H1 (cell line): Measurements from ENCODE around the gene IL10. TPM values are rescaled to one million over a fixed set of nuclear protein-coding genes. Genes with fewer than 3 reads are reported as not detected.

Source experiments
- CTCF ChIA-PET: fragments of 300-600 bp; sonication (Branson Sonifier 250); formaldehyde crosslinking; loops from one replicate; lab custom pipeline; 2021; ENCODE audit not compliant: partially characterized antibody; lab: Charles Lee
- POLR2A ChIA-PET: fragments of 300-600 bp; sonication (Branson Sonifier 250); formaldehyde crosslinking; loops from one replicate; lab custom pipeline; 2021; ENCODE audit warnings: inconsistent platforms; ENCODE audit not compliant: partially characterized antibody; lab: Charles Lee
- DNase-seq, 2 experiments: peaks; one replicate each; pipeline versions ENCODE4 v3.0.0 to v3.0.0-alpha.2; 2010 to 2022; ENCODE audit warnings: low spot score in 2 of 2, low read depth in 1 of 2, mixed read lengths in 1 of 2
- FAIRE-seq: peaks from 2 replicates; lab custom pipeline; 2011; peaks lifted over from hg19 to GRCh38; lab: Jason Lieb, UNC
- H2AFZ ChIP-seq: 2 replicates; pipeline ENCODE4 v1.8.1; 2012; ENCODE audit warnings: low read length, inconsistent platforms
- H2AK5ac ChIP-seq: 2 replicates; pipeline ENCODE4 v1.6.1; 2013; ENCODE audit warnings: low read depth, low read length
- H2BK120ac ChIP-seq: replicated peaks from 2 replicates; pipeline ENCODE3; 2013; ENCODE audit warnings: low read depth, low read length, inconsistent platforms
- H2BK12ac ChIP-seq: 2 replicates; pipeline ENCODE4 v1.6.1; 2013; ENCODE audit warnings: low read depth, low read length
- H2BK15ac ChIP-seq: 2 replicates; pipeline ENCODE4 v1.6.1; 2013; ENCODE audit warnings: low read length
- H2BK20ac ChIP-seq: 2 replicates; pipeline ENCODE4 v1.6.1; 2013; ENCODE audit warnings: low read length
- H2BK5ac ChIP-seq: 2 replicates; pipeline ENCODE4 v1.6.1; 2013; ENCODE audit warnings: low read depth, low read length
- H3K14ac ChIP-seq: 2 replicates; pipeline ENCODE4 v1.6.1; 2013; ENCODE audit warnings: inconsistent platforms; ENCODE audit not compliant: insufficient read length
- H3K18ac ChIP-seq: 2 replicates; pipeline ENCODE4 v1.6.1; 2013; ENCODE audit warnings: low read length; ENCODE audit errors: extremely low read depth
- H3K23ac ChIP-seq: 2 replicates; pipeline ENCODE4 v1.6.1; 2013; ENCODE audit warnings: inconsistent platforms; ENCODE audit not compliant: insufficient read length
- H3K23me2 ChIP-seq: 2 replicates; pipeline ENCODE4 v1.6.1; 2013; ENCODE audit warnings: low read depth, low read length
- H3K27ac ChIP-seq: 2 replicates; pipeline ENCODE4 v1.6.1; 2011; ENCODE audit warnings: low read depth, low read length, inconsistent platforms
- H3K27me3 ChIP-seq, 4 experiments: replicated peaks in 1 of 4; 1 replicate in 1 of 4; 2 replicates in 3 of 4; pipeline versions ENCODE4 v1.6.1 to v1.8.1; 2011 to 2013; ENCODE audit warnings: low read length in 3 of 4, mild to moderate bottlenecking in 3 of 4, inconsistent platforms in 2 of 4, mixed read lengths in 2 of 4, moderate library complexity in 1 of 4; ENCODE audit not compliant: control insufficient read depth in 3 of 4, insufficient read depth in 3 of 4; ENCODE audit errors: extremely low read depth in 1 of 4
- H3K36me3 ChIP-seq, 4 experiments: 2 replicates each; pipeline versions ENCODE4 v1.6.1 to v1.8.1; 2011 to 2013; ENCODE audit warnings: mild to moderate bottlenecking in 4 of 4, low read length in 3 of 4, moderate library complexity in 2 of 4, control low read depth in 1 of 4, inconsistent platforms in 1 of 4; ENCODE audit not compliant: insufficient read depth in 4 of 4, control insufficient read depth in 2 of 4
- H3K4ac ChIP-seq: replicated peaks from 2 replicates; pipeline ENCODE3; 2013; ENCODE audit warnings: low read length, low read depth, mixed read lengths, inconsistent platforms; ENCODE audit not compliant: insufficient read length
- H3K4me1 ChIP-seq, 4 experiments: replicated peaks in 1 of 4; 1 replicate in 1 of 4; 2 replicates in 3 of 4; pipeline versions ENCODE4 v1.6.1 to v1.8.1; 2011 to 2013; ENCODE audit warnings: low read length in 3 of 4, inconsistent platforms in 2 of 4, mixed read lengths in 1 of 4; ENCODE audit not compliant: insufficient read depth in 4 of 4, control insufficient read depth in 3 of 4
- H3K4me2 ChIP-seq, 2 experiments: 2 replicates each; pipeline versions ENCODE4 v1.6.1 to v1.8.1; 2011 to 2013; ENCODE audit warnings: low read depth in 2 of 2, low read length in 2 of 2, control low read depth in 1 of 2, inconsistent platforms in 1 of 2, mild to moderate bottlenecking in 1 of 2; ENCODE audit not compliant: insufficient read depth in 1 of 2
- H3K4me3 ChIP-seq, 4 experiments: fragments of 200-600, 300-600 bp in 1 of 4; sonication (generic), shearing (Covaris generic), sonication (Bioruptor Twin) in 1 of 4; 2 replicates each; pipeline versions ENCODE4 v1.5.1 to v1.8.1; 2011 to 2016; ENCODE audit warnings: low read length in 4 of 4, low read depth in 3 of 4, control low read depth in 2 of 4, inconsistent platforms in 2 of 4, mild to moderate bottlenecking in 2 of 4, mixed read lengths in 1 of 4, moderate library complexity in 1 of 4; ENCODE audit not compliant: insufficient read depth in 2 of 4; ENCODE audit errors: extremely low read depth in 1 of 4
- H3K56ac ChIP-seq: replicated peaks from 2 replicates; pipeline ENCODE3; 2013; ENCODE audit warnings: low read depth, mild to moderate bottlenecking, mixed read lengths, low read length, inconsistent platforms; ENCODE audit not compliant: insufficient read length
- H3K79me1 ChIP-seq: 2 replicates; pipeline ENCODE4 v1.6.1; 2013; ENCODE audit warnings: low read depth, low read length, control low read depth
- H3K79me2 ChIP-seq, 2 experiments: 2 replicates each; pipeline versions ENCODE4 v1.6.1 to v1.8.1; 2012 to 2013; ENCODE audit warnings: low read length in 2 of 2, mild to moderate bottlenecking in 2 of 2, inconsistent platforms in 1 of 2; ENCODE audit not compliant: insufficient read depth in 2 of 2, control insufficient read depth in 1 of 2
- H3K9ac ChIP-seq, 4 experiments: replicated peaks in 1 of 4; 1 replicate in 1 of 4; 2 replicates in 3 of 4; pipeline versions ENCODE4 v1.6.1 to v1.8.1; 2011 to 2013; ENCODE audit warnings: low read depth in 3 of 4, low read length in 3 of 4, control low read depth in 2 of 4, mild to moderate bottlenecking in 2 of 4, moderate library complexity in 2 of 4, inconsistent platforms in 1 of 4; ENCODE audit errors: extremely low read depth in 1 of 4
- H3K9me3 ChIP-seq, 2 experiments: 2 replicates each; pipeline versions ENCODE4 v1.6.1 to v1.8.1; 2012 to 2013; ENCODE audit warnings: mild to moderate bottlenecking in 2 of 2, moderate library complexity in 2 of 2, control low read depth in 1 of 2, inconsistent platforms in 1 of 2, low read depth in 1 of 2, low read length in 1 of 2, mixed read lengths in 1 of 2; ENCODE audit not compliant: insufficient read depth in 2 of 2
- H4K20me1 ChIP-seq, 2 experiments: replicated peaks in 1 of 2; 2 replicates each; pipeline versions ENCODE3 to v1.8.1; 2011 to 2013; ENCODE audit warnings: inconsistent platforms in 2 of 2, low read length in 2 of 2, mild to moderate bottlenecking in 1 of 2; ENCODE audit not compliant: insufficient read depth in 2 of 2, control insufficient read depth in 1 of 2
- H4K5ac ChIP-seq: 2 replicates; pipeline ENCODE4 v1.6.1; 2013; ENCODE audit warnings: low read length, low read depth, mixed read lengths, inconsistent platforms; ENCODE audit not compliant: insufficient read length
- H4K8ac ChIP-seq: 2 replicates; pipeline ENCODE4 v1.8.0; 2013; ENCODE audit warnings: mild to moderate bottlenecking, moderate library complexity, low read length, inconsistent platforms; ENCODE audit not compliant: insufficient read depth; ENCODE audit errors: extremely low read depth
- H4K91ac ChIP-seq: replicated peaks from 2 replicates; pipeline ENCODE3; 2013; ENCODE audit warnings: low read length, mixed read lengths, inconsistent platforms; ENCODE audit not compliant: insufficient read length
- ATF2 ChIP-seq: IDR thresholded peaks from 2 replicates; pipeline ENCODE4 v1.6.1; 2012; ENCODE audit warnings: low read length, inconsistent platforms
- BCL11A ChIP-seq, 2 experiments: IDR thresholded peaks; one replicate each; pipeline ENCODE4 v1.6.1; 2011; ENCODE audit warnings: low read depth in 2 of 2, low read length in 2 of 2, mild to moderate bottlenecking in 2 of 2
- CBX8 ChIP-seq: fragments of 300-800, 300-1000 bp; sonication (generic); IDR thresholded peaks from 2 replicates; pipeline ENCODE4 v1.7.1; 2016; ENCODE audit warnings: low read depth, low read length, borderline replicate concordance
- CEBPB ChIP-seq: IDR thresholded peaks from 2 replicates; pipeline ENCODE4 v1.6.1; 2012; ENCODE audit warnings: low read depth, low read length
- CTBP2 ChIP-seq: IDR thresholded peaks from 2 replicates; pipeline ENCODE4 v1.7.0; 2011; ENCODE audit warnings: borderline replicate concordance, mild to moderate bottlenecking, moderate library complexity, mixed read lengths, low read length; ENCODE audit not compliant: insufficient read depth, insufficient read length
- EP300 ChIP-seq, 2 experiments: IDR thresholded peaks; 1 replicate in 1 of 2; 2 replicates in 1 of 2; pipeline ENCODE4 v1.6.1; 2011 to 2012; ENCODE audit warnings: low read depth in 2 of 2, low read length in 2 of 2, mild to moderate bottlenecking in 2 of 2, borderline replicate concordance in 1 of 2, inconsistent platforms in 1 of 2, moderate library complexity in 1 of 2
- FOSL1 ChIP-seq: IDR thresholded peaks from 2 replicates; pipeline ENCODE4 v1.6.1; 2011; ENCODE audit warnings: mild to moderate bottlenecking, low read depth, low read length, moderate library complexity; ENCODE audit not compliant: insufficient read depth
- JUN ChIP-seq: IDR thresholded peaks from 2 replicates; pipeline ENCODE4 v1.6.1; 2011; ENCODE audit warnings: low read depth, mild to moderate bottlenecking, improper control_type of control experiment, low read length
- MAFK ChIP-seq: IDR thresholded peaks from 2 replicates; pipeline ENCODE4 v1.6.1; 2012; ENCODE audit warnings: low read depth, mild to moderate bottlenecking, improper control_type of control experiment, low read length
- SIX5 ChIP-seq: IDR thresholded peaks from 2 replicates; pipeline ENCODE4 v1.6.1; 2011; ENCODE audit warnings: mild to moderate bottlenecking, low read depth, low read length
- SRF ChIP-seq: IDR thresholded peaks from 2 replicates; pipeline ENCODE4 v1.6.1; 2011; ENCODE audit warnings: mild to moderate bottlenecking, low read depth, low read length, moderate library complexity
- WGBS, 2 experiments: shearing (Covaris generic) in 1 of 2; methylation state at CpG; one replicate each; pipeline versions ENCODE4 v1.1.6 to v1.1.7; 2013 to 2015; ENCODE audit warnings: low lambda C conversion rate in 2 of 2, mixed read lengths in 2 of 2, inconsistent platforms in 1 of 2, low coverage in 1 of 2, missing lambda C conversion rate in 1 of 2; ENCODE audit not compliant: insufficient replicate concordance in 2 of 2, insufficient coverage in 1 of 2, insufficient read length in 1 of 2; ENCODE audit errors: extremely low coverage in 1 of 2, missing lambda C conversion rate in 1 of 2; 5-methylcytosine and 5-hydroxymethylcytosine counted together
- polyA plus RNA-seq, 7 experiments: library from polyadenylated mRNA; depleted of rRNA in 3 of 7; stranded (reverse) in 5 of 7; unstranded in 2 of 7; fragments of >200 nt in 5 of 7; fragments of 200-250 nt in 2 of 7; gene quantifications; 1 replicate in 5 of 7; 2 replicates in 1 of 7; 4 replicates in 1 of 7; pipeline versions ENCODE4 v1.2.1 to v1.2.3, GENCODE V29; 2011 to 2013; ENCODE audit warnings: missing spikeins in 2 of 7, mixed read lengths in 2 of 7
- total RNA-seq: library from RNA; stranded (reverse); fragmentation: NEBNext Ultra II Directional; extraction: Animal tissue kit (Norgen Biotek cat#: 25700); gene quantifications from 2 replicates; pipeline ENCODE4 v1.2.1, GENCODE V29; 2021

IL10 gene
- total and polyA plus RNA-seq, 2 of the 8 experiments (the other 6 are each of a cell fraction or from before 2014, with no cell fraction given): not detected

GRCh38 chr1:206790502-206791250, 18.4 kb upstream of the IL10 start:
- Histone ChIP-seq H4K91ac (no peak overlapping the region), H3K23ac (no peak overlapping the region), H4K8ac (no peak overlapping the region), H2AFZ (no peak overlapping the region), H2AK5ac (no peak overlapping the region), H2BK5ac (no peak overlapping the region), H3K27me3 (no peaks in the 10 kb centered on the region; a peak in 2 of 7 replicates), H2BK15ac (no peak overlapping the region), H2BK12ac (no peak overlapping the region), H3K79me1 (no peaks in the 10 kb centered on the region), H4K5ac (no peak overlapping the region), H3K56ac (no peak overlapping the region), H3K36me3 (no peaks in the 10 kb centered on the region), H3K4ac (no peak overlapping the region), H2BK120ac (no peak overlapping the region), H3K27ac (no peak overlapping the region), H3K4me3 (no peak overlapping the region), H3K23me2 (no peaks in the 10 kb centered on the region), H3K14ac (no peak overlapping the region), H3K79me2 (no peaks in the 10 kb centered on the region), H3K9ac (no peak overlapping the region), H3K4me2 (no peak overlapping the region), H3K4me1 (no peaks in the 10 kb centered on the region), H2BK20ac (no peak overlapping the region), H3K18ac (no peak overlapping the region), H3K9me3 (no peaks in the 10 kb centered on the region), H4K20me1 (no peaks in the 10 kb centered on the region)
- DNase-seq: no peak
- ChIA-PET CTCF (interaction anchor here (0.9 to 2.1 kb wide), 7 partner anchors 12 to 206 kb away, joined by 3 to 8 read pairs (median 5); no protein-coding TSS in a partner anchor), POLR2A (no interaction called here)
- WGBS, 2 experiments: 80% methylated on average over 11 of the region's 11 CpGs; no CpG with 5 or more reads in 1 of the 2 experiments
- FAIRE-seq: no peak
- TF ChIP-seq FOSL1 (no peak), CEBPB (no peak), JUN (no peak), SIX5 (no peak), CBX8 (no peak), EP300 (IDR thresholded peaks at IDR 0.05; ENCODE audit: borderline replicate concordance in 1 of 2, low read depth in 2 of 2, low read length in 2 of 2) (no peak), MAFK (no peak), BCL11A (IDR thresholded peaks at IDR 0.05; ENCODE audit: low read depth in 2 of 2, low read length in 2 of 2) (no peak), CTBP2 (no peak), ATF2 (no peak), SRF (no peak)
